Nephron progenitor cell (in vitro differentiated cells): ENCODE data around the gene BRCA2.

Experiments
- DNase-seq: peaks from one replicate; pipeline ENCODE4 v3.0.0; 2021
- H3K27ac Mint-ChIP-seq: 2 replicates; pipeline ENCODE4 v1.8.0; 2021; ENCODE audit warnings: mild to moderate bottlenecking, moderate library complexity, mixed read lengths
- H3K27me3 Mint-ChIP-seq: 2 replicates; pipeline ENCODE4 v1.8.0; 2021; ENCODE audit warnings: mild to moderate bottlenecking, low read depth, mixed read lengths; ENCODE audit not compliant: poor library complexity
- H3K36me3 Mint-ChIP-seq: 2 replicates; pipeline ENCODE4 v1.8.0; 2021; ENCODE audit warnings: low read depth, mixed read lengths
- H3K4me1 Mint-ChIP-seq: 2 replicates; pipeline ENCODE4 v1.8.0; 2021; ENCODE audit warnings: mixed read lengths
- H3K4me3 Mint-ChIP-seq: 2 replicates; pipeline ENCODE4 v1.8.0; 2021; ENCODE audit warnings: mild to moderate bottlenecking, moderate library complexity, mixed read lengths
- H3K9me3 Mint-ChIP-seq: 2 replicates; pipeline ENCODE4 v1.8.0; 2021; ENCODE audit warnings: mild to moderate bottlenecking, moderate library complexity, mixed read lengths
- TF ChIP-seq, protein P1 (sequence below): fragments of 200-600 bp; sonication (generic); IDR thresholded peaks from 2 replicates; pipeline ENCODE4 v1.5.0; 2021; ENCODE audit warnings: antibody characterized with exemption

Gene BRCA2

DNA sequence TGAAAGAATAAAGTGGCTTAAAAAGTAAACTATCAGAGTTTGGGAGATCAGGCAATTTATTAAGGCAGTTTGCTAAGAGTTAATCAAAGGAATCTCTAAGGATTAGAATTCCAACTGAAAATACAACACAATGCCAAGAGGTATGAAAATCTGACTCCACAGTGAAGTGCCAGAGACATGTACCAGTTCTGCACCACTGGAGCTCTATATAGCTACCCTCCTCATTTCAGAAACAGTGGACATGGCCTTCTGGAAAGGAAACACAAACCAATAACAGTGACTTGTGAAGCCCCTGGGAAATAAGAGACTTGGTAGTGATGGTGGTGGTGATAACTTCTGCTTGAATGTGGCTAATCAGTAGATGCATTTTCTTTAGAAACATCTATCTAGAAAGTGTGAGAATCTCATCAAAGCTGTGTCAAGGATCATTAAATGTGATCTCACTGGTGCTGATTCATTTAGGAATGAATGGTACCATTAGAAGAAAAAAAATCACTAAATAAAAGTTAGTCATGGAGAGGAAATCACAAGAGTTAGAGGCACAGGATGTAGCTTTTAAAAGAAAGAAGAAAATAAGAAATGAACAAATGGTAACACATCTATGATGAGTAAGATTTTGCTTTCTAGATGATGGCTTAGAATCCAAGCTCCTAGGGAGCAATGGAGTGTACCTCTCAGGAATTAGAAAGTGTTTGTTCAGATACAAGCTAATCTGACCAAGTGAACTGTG lies 132.8 kb downstream of the BRCA2 start:
- peaks cover 8% of the 10 kb centered on the region for H3K36me3 Mint-ChIP-seq
- TF ChIP-seq, protein P1, sequence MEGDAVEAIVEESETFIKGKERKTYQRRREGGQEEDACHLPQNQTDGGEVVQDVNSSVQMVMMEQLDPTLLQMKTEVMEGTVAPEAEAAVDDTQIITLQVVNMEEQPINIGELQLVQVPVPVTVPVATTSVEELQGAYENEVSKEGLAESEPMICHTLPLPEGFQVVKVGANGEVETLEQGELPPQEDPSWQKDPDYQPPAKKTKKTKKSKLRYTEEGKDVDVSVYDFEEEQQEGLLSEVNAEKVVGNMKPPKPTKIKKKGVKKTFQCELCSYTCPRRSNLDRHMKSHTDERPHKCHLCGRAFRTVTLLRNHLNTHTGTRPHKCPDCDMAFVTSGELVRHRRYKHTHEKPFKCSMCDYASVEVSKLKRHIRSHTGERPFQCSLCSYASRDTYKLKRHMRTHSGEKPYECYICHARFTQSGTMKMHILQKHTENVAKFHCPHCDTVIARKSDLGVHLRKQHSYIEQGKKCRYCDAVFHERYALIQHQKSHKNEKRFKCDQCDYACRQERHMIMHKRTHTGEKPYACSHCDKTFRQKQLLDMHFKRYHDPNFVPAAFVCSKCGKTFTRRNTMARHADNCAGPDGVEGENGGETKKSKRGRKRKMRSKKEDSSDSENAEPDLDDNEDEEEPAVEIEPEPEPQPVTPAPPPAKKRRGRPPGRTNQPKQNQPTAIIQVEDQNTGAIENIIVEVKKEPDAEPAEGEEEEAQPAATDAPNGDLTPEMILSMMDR: no peak

DNA sequence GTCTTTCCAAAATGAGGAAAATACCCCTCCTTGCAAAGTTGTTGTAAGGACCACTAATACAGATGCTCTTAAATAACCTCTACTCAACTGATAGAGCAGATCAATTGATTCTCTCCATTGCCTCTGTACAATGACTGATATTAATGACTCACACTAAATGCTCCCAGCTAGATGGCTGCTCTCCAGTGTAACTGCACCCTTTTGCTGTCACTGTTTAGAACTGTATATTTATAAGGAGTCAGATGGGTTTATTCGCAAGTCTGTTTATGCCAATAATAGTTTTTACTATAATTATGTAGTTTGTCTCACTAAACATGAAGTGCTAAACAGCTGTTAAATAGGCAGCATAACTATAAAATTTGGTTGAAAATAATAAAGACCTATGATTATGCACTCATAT lies 133.7 kb downstream of the BRCA2 start:
- no peaks in the 10 kb centered on the region for H3K27me3 Mint-ChIP-seq
- H3K4me3 Mint-ChIP-seq: no peak overlapping the region
- H3K9me3 Mint-ChIP-seq: peaks cover 10% of the 10 kb centered on the region
- TF ChIP-seq, protein P1: no peak
- H3K27ac Mint-ChIP-seq: no peak overlapping the region
- peaks cover 18% of the 10 kb centered on the region for H3K4me1 Mint-ChIP-seq
- no peak for DNase-seq
- H3K36me3 Mint-ChIP-seq: peaks cover 8% of the 10 kb centered on the region

More for the DNA sequence above, 132.8 kb downstream of the BRCA2 start:
- H3K4me3 Mint-ChIP-seq: no peak overlapping the region
- no peak for DNase-seq
- no peaks in the 10 kb centered on the region for H3K27me3 Mint-ChIP-seq
- H3K4me1 Mint-ChIP-seq: peaks cover 18% of the 10 kb centered on the region
- H3K9me3 Mint-ChIP-seq: peaks cover 10% of the 10 kb centered on the region
- no peak overlapping the region for H3K27ac Mint-ChIP-seq
